CD4-positive, alpha-beta memory T cell (primary cell): ENCODE results near the gene ATN1. TPM values are rescaled to one million over a fixed set of nuclear protein-coding genes. Genes with fewer than 3 reads are reported as not detected.
A peak's percentile ranks its signal among the peaks of the same experiment; 100 is the strongest.

ENCODE experiments used
- CTCF ChIA-PET: fragments of 350-600 bp; sonication (Branson Sonifier 250); formaldehyde crosslinking; loops from one replicate; lab custom pipeline; 2021; ENCODE audit warnings: inconsistent platforms; ENCODE audit not compliant: partially characterized antibody; lab: Charles Lee
- POLR2A ChIA-PET: fragments of 350-600 bp; sonication (Branson Sonifier 250); formaldehyde crosslinking; loops from one replicate; lab custom pipeline; 2021; ENCODE audit not compliant: partially characterized antibody; lab: Charles Lee
- DNase-seq, 5 donors: peaks; one replicate each; pipeline versions ENCODE4 v3.0.0 to v3.0.0-alpha.2; 2020 to 2022; ENCODE audit warnings: mixed read lengths in 1 of 5
- H3K27ac ChIP-seq: one replicate; pipeline ENCODE4 v1.7.0; 2013; ENCODE audit warnings: low read depth, low read length
- H3K27me3 ChIP-seq: 2 replicates; pipeline ENCODE4 v1.7.0; 2013; ENCODE audit warnings: mild to moderate bottlenecking, low read length, moderate library complexity; ENCODE audit not compliant: insufficient read depth
- H3K36me3 ChIP-seq: 2 replicates; pipeline ENCODE4 v1.7.0; 2013; ENCODE audit warnings: mild to moderate bottlenecking, low read length, moderate library complexity; ENCODE audit not compliant: insufficient read depth
- H3K4me1 ChIP-seq: 2 replicates; pipeline ENCODE4 v1.7.0; 2013; ENCODE audit warnings: mild to moderate bottlenecking, low read length, moderate library complexity; ENCODE audit not compliant: insufficient read depth
- H3K4me3 ChIP-seq, 2 donors: one replicate each; pipeline ENCODE4 v1.7.0; 2013; ENCODE audit warnings: low read length in 2 of 2, mild to moderate bottlenecking in 1 of 2
- H3K9me3 ChIP-seq, 2 donors: one replicate each; pipeline ENCODE4 v1.7.0; 2013; ENCODE audit warnings: low read length in 2 of 2, control low read depth in 1 of 2; ENCODE audit not compliant: control insufficient read depth in 1 of 2
- H3K27ac Mint-ChIP-seq, 7 donors: one replicate each; pipeline ENCODE4 v1.8.0; 2020 to 2021; ENCODE audit warnings: mixed read lengths in 7 of 7, mild to moderate bottlenecking in 6 of 7, inconsistent platforms in 3 of 7, moderate library complexity in 3 of 7
- H3K27me3 Mint-ChIP-seq, 2 donors: one replicate each; pipeline ENCODE4 v1.8.0; 2020 to 2021; ENCODE audit warnings: mixed read lengths in 2 of 2
- H3K36me3 Mint-ChIP-seq, 2 donors: one replicate each; pipeline ENCODE4 v1.8.0; 2020 to 2021; ENCODE audit warnings: mixed read lengths in 2 of 2, inconsistent platforms in 1 of 2, mild to moderate bottlenecking in 1 of 2
- H3K4me1 Mint-ChIP-seq, 4 donors: one replicate each; pipeline ENCODE4 v1.8.0; 2020 to 2021; ENCODE audit warnings: mixed read lengths in 4 of 4, mild to moderate bottlenecking in 1 of 4
- H3K4me3 Mint-ChIP-seq, 8 donors: one replicate each; pipeline ENCODE4 v1.8.0; 2020 to 2021; ENCODE audit warnings: mixed read lengths in 8 of 8, mild to moderate bottlenecking in 7 of 8, moderate library complexity in 6 of 8, inconsistent platforms in 3 of 8
- H3K9me3 Mint-ChIP-seq, 8 donors: one replicate each; pipeline ENCODE4 v1.8.0; 2020 to 2021; ENCODE audit warnings: mixed read lengths in 8 of 8, mild to moderate bottlenecking in 5 of 8, inconsistent platforms in 3 of 8, moderate library complexity in 1 of 8
- intact Hi-C: fragments of 100-400 bp; cut with micrococcal nuclease; formaldehyde crosslinking; loops from one replicate; pipeline ENCODE4 v1.15.1; 2023
- polyA plus RNA-seq, 2 donors: library from polyadenylated mRNA; unstranded; fragments of 300-500 nt; fragmentation: Illumina TruSeq; gene quantifications; one replicate each; pipeline ENCODE4 v1.2.3, GENCODE V29; 2021
- total RNA-seq, 2 experiments: library from RNA; stranded (reverse); gene quantifications; one replicate each; pipeline ENCODE4 v1.2.3, GENCODE V29; 2021

ATN1 gene
- total and polyA plus RNA-seq, 4 experiments from 2014 or later: 0.16 to 33.0 (median 16.7) TPM

GRCh38 chr12:6923851-6924250, 3.9 kb upstream of the ATN1 start:
- peak overlapping the region; percentile 89 to 91 (median 90) for H3K27ac Mint-ChIP-seq
- peaks cover 17 to 39% (median 24%) of the 10 kb centered on the region in 4 donors for H3K4me1 Mint-ChIP-seq
- POLR2A ChIA-PET: interaction anchor here (0.7 to 17.5 kb wide), 10 partner anchors 9 to 94 kb away, joined by 3 to 280 read pairs (median 14); partner anchors contain the start of genes C12orf57, ENO2, LPCAT3 and PTPN6
- no peak for DNase-seq
- peaks cover 0 to 2% (median 0%) of the 10 kb centered on the region in 8 donors for H3K9me3 Mint-ChIP-seq
- H3K4me3 Mint-ChIP-seq: peak overlapping the region in 1 of 8 donors; percentile 83
- H3K36me3 Mint-ChIP-seq: peaks cover 18 to 47% of the 10 kb centered on the region in 2 donors
- Histone ChIP-seq H3K36me3 (peaks cover 9% of the 10 kb centered on the region), H3K9me3 (no peaks in the 10 kb centered on the region), H3K4me1 (peaks cover 23% of the 10 kb centered on the region), H3K27ac (peak overlapping the region; percentile 41), H3K4me3 (no peak overlapping the region), H3K27me3 (no peaks in the 10 kb centered on the region)
- no peaks in the 10 kb centered on the region for H3K27me3 Mint-ChIP-seq
- intact Hi-C loops: loop anchor here (1.0 to 5.0 kb wide), 11 partner anchors 10 to 263 kb away; partner anchors contain the start of genes C12orf57, C1R, ENO2 and LPCAT3
- CTCF ChIA-PET: interaction anchor here (0.6 to 6.4 kb wide), 28 partner anchors 8 to 241 kb away, joined by 3 to 77 read pairs (median 6); partner anchors contain the start of genes C12orf57, C1R, C1RL and ENO2

GRCh38 chr12:6925239-6925539, 2.6 kb upstream of the ATN1 start:
- Histone ChIP-seq H3K9me3 (no peaks in the 10 kb centered on the region), H3K4me1 (peaks cover 36% of the 10 kb centered on the region), H3K36me3 (no peaks in the 10 kb centered on the region), H3K4me3 (no peak overlapping the region), H3K27me3 (no peaks in the 10 kb centered on the region), H3K27ac (no peak overlapping the region)
- peaks cover 27 to 44% (median 34%) of the 10 kb centered on the region in 4 donors for H3K4me1 Mint-ChIP-seq
- peaks cover 8 to 34% of the 10 kb centered on the region in 2 donors for H3K36me3 Mint-ChIP-seq
- POLR2A ChIA-PET: interaction anchor here (0.5 to 17.5 kb wide), 10 partner anchors 10 to 188 kb away, joined by 3 to 280 read pairs (median 14); partner anchors contain the start of genes C12orf57, C1RL, CDCA3 and ENO2
- H3K4me3 Mint-ChIP-seq: peak overlapping the region in 3 of 8 donors; percentile 40 to 83 (median 64)
- intact Hi-C loops: loop anchor here (2.0 kb wide), 1 partner anchor 36 kb away; no protein-coding TSS in a partner anchor
- CTCF ChIA-PET: interaction anchor here (0.6 to 6.4 kb wide), 26 partner anchors 11 to 216 kb away, joined by 3 to 77 read pairs (median 5); partner anchors contain the start of genes C12orf57, C1R, C1RL and CDCA3
- no peaks in the 10 kb centered on the region for H3K9me3 Mint-ChIP-seq
- H3K27ac Mint-ChIP-seq: peak overlapping the region in 6 of 7 donors; percentile 37 to 91 (median 90)
- DNase-seq: no peak
- no peaks in the 10 kb centered on the region for H3K27me3 Mint-ChIP-seq

GRCh38 chr12:6925540-6926279, 2.0 kb upstream of the ATN1 start:
- Mint-ChIP-seq H3K36me3 (peaks cover 8 to 34% of the 10 kb centered on the region in 2 donors), H3K4me3 (peak overlapping the region in 7 of 8 donors; percentile 34 to 88 (median 79)), H3K27me3 (no peaks in the 10 kb centered on the region), H3K9me3 (no peaks in the 10 kb centered on the region), H3K4me1 (peaks cover 27 to 47% (median 34%) of the 10 kb centered on the region in 4 donors), H3K27ac (peak overlapping the region; percentile 19 to 91 (median 82))
- intact Hi-C loops: loop anchor here (2.0 kb wide), 1 partner anchor 35 kb away; no protein-coding TSS in a partner anchor
- Histone ChIP-seq H3K9me3 (no peaks in the 10 kb centered on the region), H3K4me1 (peaks cover 36% of the 10 kb centered on the region), H3K36me3 (no peaks in the 10 kb centered on the region), H3K27ac (no peak overlapping the region), H3K4me3 (no peak overlapping the region), H3K27me3 (no peaks in the 10 kb centered on the region)
- no peak for DNase-seq
- CTCF ChIA-PET: interaction anchor here (0.6 to 6.4 kb wide), 28 partner anchors 8 to 216 kb away, joined by 3 to 77 read pairs (median 4); partner anchors contain the start of genes C12orf57, C1R, C1RL and CDCA3
- POLR2A ChIA-PET: interaction anchor here (0.5 to 17.5 kb wide), 11 partner anchors 10 to 188 kb away, joined by 3 to 280 read pairs (median 11); partner anchors contain the start of genes C12orf57, C1RL, CDCA3 and ENO2

- peak overlapping the region; percentile 82 to 96 (median 94) for H3K27ac Mint-ChIP-seq
- peaks cover 48% of the 10 kb centered on the region for H3K4me1 ChIP-seq
- H3K4me3 ChIP-seq: peak overlapping the region; percentile 38 to 65
- no peaks in the 10 kb centered on the region for H3K9me3 Mint-ChIP-seq
- H3K4me1 Mint-ChIP-seq: peaks cover 36 to 63% (median 48%) of the 10 kb centered on the region in 4 donors
- H3K9me3 ChIP-seq: no peaks in the 10 kb centered on the region
- ChIA-PET CTCF (interaction anchor here (1.6 to 1.8 kb wide), 2 partner anchors 10 to 55 kb away, joined by 6 to 11 read pairs; partner anchors contain the start of gene SPSB2), POLR2A (interaction anchor here (1.0 to 17.5 kb wide), 10 partner anchors 9 to 179 kb away, joined by 3 to 280 read pairs (median 8); partner anchors contain the start of genes C12orf57, ENO2, PTPN6 and RNU7-1)
- H3K36me3 Mint-ChIP-seq: peaks cover 0 to 18% of the 10 kb centered on the region in 2 donors
- peak overlapping the region; percentile 85 to 93 (median 89) for H3K4me3 Mint-ChIP-seq
- no peaks in the 10 kb centered on the region for H3K27me3 ChIP-seq
- no peak for DNase-seq
- no peaks in the 10 kb centered on the region for H3K27me3 Mint-ChIP-seq
- peak overlapping the region; percentile 67 for H3K27ac ChIP-seq
- H3K36me3 ChIP-seq: no peaks in the 10 kb centered on the region
- intact Hi-C loops: no loop called here
These were observed 403 bp downstream of the ATN1 start for GRCh38 chr12:6928022-6928702.

- Mint-ChIP-seq H3K9me3 (no peaks in the 10 kb centered on the region), H3K36me3 (peaks cover 0 to 18% of the 10 kb centered on the region in 2 donors), H3K27me3 (no peaks in the 10 kb centered on the region), H3K4me1 (peaks cover 37 to 66% (median 48%) of the 10 kb centered on the region in 4 donors), H3K27ac (peak overlapping the region; percentile 82 to 96 (median 94)), H3K4me3 (peak overlapping the region; percentile 85 to 93 (median 89))
- peaks cover 51% of the 10 kb centered on the region for H3K4me1 ChIP-seq
- H3K27ac ChIP-seq: peak overlapping the region; percentile 67
- intact Hi-C loops: no loop called here
- DNase-seq: peak in 1 of 5 donors; percentile 42
- H3K36me3 ChIP-seq: no peaks in the 10 kb centered on the region
- POLR2A ChIA-PET: interaction anchor here (0.9 to 17.5 kb wide), 13 partner anchors 8 to 179 kb away, joined by 3 to 280 read pairs (median 5); partner anchors contain the start of genes C12orf57, ENO2, LPCAT3 and LRRC23
- no peaks in the 10 kb centered on the region for H3K27me3 ChIP-seq
- H3K9me3 ChIP-seq: no peaks in the 10 kb centered on the region
- peak overlapping the region; percentile 38 to 65 for H3K4me3 ChIP-seq
- CTCF ChIA-PET: interaction anchor here (0.7 to 1.8 kb wide), 6 partner anchors 9 to 182 kb away, joined by 3 to 11 read pairs (median 6); partner anchors contain the start of genes C12orf57, RNU7-1 and SPSB2
These were observed 1.1 kb downstream of the ATN1 start for GRCh38 chr12:6928703-6929407.
